GM19238 (cell line): ENCODE measurements around the gene VPS45.
"Not testable (repeated sequence)": the region's sequence is repeated elsewhere in the genome, so short reads cannot be mapped to it uniquely, and the experiment has no call there.

Experiments
- DNase-seq: peaks from one replicate; pipeline ENCODE4 v3.0.0; 2011; ENCODE audit warnings: low spot score; ENCODE audit not compliant: insufficient read length

The VPS45 gene

GRCh38 chr1:150067184-150068108 lies at the start of gene VPS45:
TSS of gene VPS45 (plus strand) at chr1:150067776. CDS start at chr1:150067858, 82 bp downstream.
- peak; percentile 82 for DNase-seq

GRCh38 chr1:150018165-150018564 lies 49.4 kb upstream of the VPS45 start:
- no peak for DNase-seq

GRCh38 chr1:150020711-150021110 lies 46.9 kb upstream of the VPS45 start:
- DNase-seq = no peak

GRCh38 chr1:150021191-150021694 lies 46.3 kb upstream of the VPS45 start:
- DNase-seq = no peak

GRCh38 chr1:150022357-150022756 lies 45.2 kb upstream of the VPS45 start:
- DNase-seq = no peak

- DNase-seq = no peak
Observed at GRCh38 chr1:150024156-150024555, 43.4 kb upstream of the VPS45 start.

- DNase-seq = no peak
Observed at GRCh38 chr1:150028322-150028721, 39.3 kb upstream of the VPS45 start.

- DNase-seq = no peak
Observed at GRCh38 chr1:150034336-150034735, 33.2 kb upstream of the VPS45 start.

GRCh38 chr1:150049926-150050325 lies 17.6 kb upstream of the VPS45 start:
- no peak for DNase-seq

GRCh38 chr1:150051089-150051373 lies 16.5 kb upstream of the VPS45 start:
- DNase-seq = no peak

- not testable (repeated sequence) for DNase-seq
Observed at GRCh38 chr1:150051905-150052412, 15.6 kb upstream of the VPS45 start.

- DNase-seq = no peak
Observed at GRCh38 chr1:150053926-150054325, 13.7 kb upstream of the VPS45 start.

GRCh38 chr1:150055507-150055906 lies 12.1 kb upstream of the VPS45 start:
- DNase-seq = not testable (repeated sequence)

- DNase-seq = no peak
Observed at GRCh38 chr1:150056407-150056806, 11.2 kb upstream of the VPS45 start.

- no peak for DNase-seq
Observed at GRCh38 chr1:150060260-150060659, 7.3 kb upstream of the VPS45 start.

- DNase-seq = no peak
Observed at GRCh38 chr1:150061632-150062101, 5.9 kb upstream of the VPS45 start.

- no peak for DNase-seq
Observed at GRCh38 chr1:150062113-150062512, 5.5 kb upstream of the VPS45 start.

GRCh38 chr1:150065184-150065871 lies 2.2 kb upstream of the VPS45 start:
- no peak for DNase-seq

GRCh38 chr1:150066328-150066727 lies 1.2 kb upstream of the VPS45 start:
- no peak for DNase-seq

- DNase-seq = no peak
Observed at GRCh38 chr1:150066838-150067183, 765 bp upstream of the VPS45 start.

GRCh38 chr1:150068109-150068435 lies 496 bp downstream of the VPS45 start:
- DNase-seq = no peak

GRCh38 chr1:150069923-150070322 lies 2.3 kb downstream of the VPS45 start:
- DNase-seq = no peak
